HCT116 (cell line): ENCODE measurements around the gene ABL1.

Experiments used
- CBX3 ChIP-seq: IDR thresholded peaks from 2 replicates; pipeline ENCODE4 v1.6.1; 2012; ENCODE audit warnings: low read depth
- EGR1 ChIP-seq: IDR thresholded peaks from 2 replicates; pipeline ENCODE4 v1.6.1; 2012; ENCODE audit warnings: low read depth
- EZH2 ChIP-seq: fragments of 200-600 bp; sonication (generic); IDR thresholded peaks from 2 replicates; pipeline ENCODE4 v1.6.1; 2017; ENCODE audit warnings: antibody characterized with exemption, mixed run types
- EZH2phosphoT487 ChIP-seq: fragments of 200-600 bp; IDR thresholded peaks from 2 replicates; pipeline ENCODE4 v1.6.1; 2018; ENCODE audit warnings: antibody characterized with exemption, borderline replicate concordance
- JUND ChIP-seq: IDR thresholded peaks from 2 replicates; pipeline ENCODE4 v1.6.1; 2012
- POLR2A ChIP-seq: IDR thresholded peaks from 2 replicates; pipeline ENCODE4 v1.7.0; 2011; ENCODE audit warnings: borderline replicate concordance; ENCODE audit not compliant: insufficient read depth, insufficient read length; ENCODE audit errors: extremely low read depth
- POLR2AphosphoS5 ChIP-seq: IDR thresholded peaks from 2 replicates; pipeline ENCODE4 v1.6.1; 2011; ENCODE audit warnings: mild to moderate bottlenecking, low read depth, low read length, moderate library complexity
- RAD21 ChIP-seq: IDR thresholded peaks from 2 replicates; pipeline ENCODE4 v1.6.1; 2012; ENCODE audit warnings: low read depth, mild to moderate bottlenecking
- TCF7L2 ChIP-seq: IDR thresholded peaks from 2 replicates; pipeline ENCODE4 v1.7.0; 2011; ENCODE audit warnings: borderline replicate concordance, inconsistent platforms; ENCODE audit not compliant: insufficient read depth, insufficient read length; ENCODE audit errors: extremely low read depth
- ZNF274 ChIP-seq: fragments of 200-500 bp; sonication (Bioruptor generic); IDR thresholded peaks from 2 replicates; pipeline ENCODE4 v1.6.1; 2014; ENCODE audit warnings: mild to moderate bottlenecking, low read depth, low read length, inconsistent platforms
- TF ChIP-seq, protein P1 (sequence below), 3 experiments: fragments of 200-600 bp in 1 of 3; sonication (generic) in 1 of 3; IDR thresholded peaks in 2 of 3; conservative IDR thresholded peaks in 1 of 3; 2 replicates each; pipeline ENCODE4 v1.5.1; 2012 to 2017; ENCODE audit warnings: low read depth in 2 of 3, low read length in 2 of 3, antibody characterized with exemption in 1 of 3, borderline replicate concordance in 1 of 3, control low read depth in 1 of 3, mild to moderate bottlenecking in 1 of 3, mixed read lengths in 1 of 3, mixed run types in 1 of 3, moderate library complexity in 1 of 3; ENCODE audit not compliant: insufficient read depth in 1 of 3
- TF ChIP-seq, protein P2 (sequence below): IDR thresholded peaks from 2 replicates; pipeline ENCODE4 v1.6.1; 2012
- TF ChIP-seq, protein P3 (sequence below): IDR thresholded peaks from 2 replicates; pipeline ENCODE4 v1.6.1; 2012; ENCODE audit warnings: low read depth

GRCh38 chr9:130923611-130924447, 88.8 kb downstream of the ABL1 start:
- TF ChIP-seq EZH2 (no peak), RAD21 (no peak), JUND (no peak), EZH2phosphoT487 (no peak), TCF7L2 (no peak), POLR2AphosphoS5 (no peak), POLR2A (no peak), CBX3 (no peak), ZNF274 (no peak), EGR1 (no peak)
- TF ChIP-seq, protein P1, sequence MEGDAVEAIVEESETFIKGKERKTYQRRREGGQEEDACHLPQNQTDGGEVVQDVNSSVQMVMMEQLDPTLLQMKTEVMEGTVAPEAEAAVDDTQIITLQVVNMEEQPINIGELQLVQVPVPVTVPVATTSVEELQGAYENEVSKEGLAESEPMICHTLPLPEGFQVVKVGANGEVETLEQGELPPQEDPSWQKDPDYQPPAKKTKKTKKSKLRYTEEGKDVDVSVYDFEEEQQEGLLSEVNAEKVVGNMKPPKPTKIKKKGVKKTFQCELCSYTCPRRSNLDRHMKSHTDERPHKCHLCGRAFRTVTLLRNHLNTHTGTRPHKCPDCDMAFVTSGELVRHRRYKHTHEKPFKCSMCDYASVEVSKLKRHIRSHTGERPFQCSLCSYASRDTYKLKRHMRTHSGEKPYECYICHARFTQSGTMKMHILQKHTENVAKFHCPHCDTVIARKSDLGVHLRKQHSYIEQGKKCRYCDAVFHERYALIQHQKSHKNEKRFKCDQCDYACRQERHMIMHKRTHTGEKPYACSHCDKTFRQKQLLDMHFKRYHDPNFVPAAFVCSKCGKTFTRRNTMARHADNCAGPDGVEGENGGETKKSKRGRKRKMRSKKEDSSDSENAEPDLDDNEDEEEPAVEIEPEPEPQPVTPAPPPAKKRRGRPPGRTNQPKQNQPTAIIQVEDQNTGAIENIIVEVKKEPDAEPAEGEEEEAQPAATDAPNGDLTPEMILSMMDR (IDR thresholded peaks at IDR 0.05 in 2 of 3, conservative IDR thresholded peaks at IDR 0.05 in 1 of 3; ENCODE audit: borderline replicate concordance in 1 of 3, insufficient read depth in 1 of 3, low read depth in 2 of 3, low read length in 2 of 3) = no peak
- TF ChIP-seq, protein P2, sequence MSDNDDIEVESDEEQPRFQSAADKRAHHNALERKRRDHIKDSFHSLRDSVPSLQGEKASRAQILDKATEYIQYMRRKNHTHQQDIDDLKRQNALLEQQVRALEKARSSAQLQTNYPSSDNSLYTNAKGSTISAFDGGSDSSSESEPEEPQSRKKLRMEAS = no peak
- TF ChIP-seq, protein P3, sequence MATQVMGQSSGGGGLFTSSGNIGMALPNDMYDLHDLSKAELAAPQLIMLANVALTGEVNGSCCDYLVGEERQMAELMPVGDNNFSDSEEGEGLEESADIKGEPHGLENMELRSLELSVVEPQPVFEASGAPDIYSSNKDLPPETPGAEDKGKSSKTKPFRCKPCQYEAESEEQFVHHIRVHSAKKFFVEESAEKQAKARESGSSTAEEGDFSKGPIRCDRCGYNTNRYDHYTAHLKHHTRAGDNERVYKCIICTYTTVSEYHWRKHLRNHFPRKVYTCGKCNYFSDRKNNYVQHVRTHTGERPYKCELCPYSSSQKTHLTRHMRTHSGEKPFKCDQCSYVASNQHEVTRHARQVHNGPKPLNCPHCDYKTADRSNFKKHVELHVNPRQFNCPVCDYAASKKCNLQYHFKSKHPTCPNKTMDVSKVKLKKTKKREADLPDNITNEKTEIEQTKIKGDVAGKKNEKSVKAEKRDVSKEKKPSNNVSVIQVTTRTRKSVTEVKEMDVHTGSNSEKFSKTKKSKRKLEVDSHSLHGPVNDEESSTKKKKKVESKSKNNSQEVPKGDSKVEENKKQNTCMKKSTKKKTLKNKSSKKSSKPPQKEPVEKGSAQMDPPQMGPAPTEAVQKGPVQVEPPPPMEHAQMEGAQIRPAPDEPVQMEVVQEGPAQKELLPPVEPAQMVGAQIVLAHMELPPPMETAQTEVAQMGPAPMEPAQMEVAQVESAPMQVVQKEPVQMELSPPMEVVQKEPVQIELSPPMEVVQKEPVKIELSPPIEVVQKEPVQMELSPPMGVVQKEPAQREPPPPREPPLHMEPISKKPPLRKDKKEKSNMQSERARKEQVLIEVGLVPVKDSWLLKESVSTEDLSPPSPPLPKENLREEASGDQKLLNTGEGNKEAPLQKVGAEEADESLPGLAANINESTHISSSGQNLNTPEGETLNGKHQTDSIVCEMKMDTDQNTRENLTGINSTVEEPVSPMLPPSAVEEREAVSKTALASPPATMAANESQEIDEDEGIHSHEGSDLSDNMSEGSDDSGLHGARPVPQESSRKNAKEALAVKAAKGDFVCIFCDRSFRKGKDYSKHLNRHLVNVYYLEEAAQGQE = no peak
